Mucosa of stomach (tissue), 1 donor: Measurements from ENCODE around the gene ING5.

Source experiments
- H3K27me3 ChIP-seq: one replicate; pipeline ENCODE4 v1.7.0; 2013; ENCODE audit warnings: mild to moderate bottlenecking, low read length; ENCODE audit not compliant: control insufficient read depth, insufficient read depth
- H3K36me3 ChIP-seq: one replicate; pipeline ENCODE4 v1.7.0; 2013; ENCODE audit warnings: low read length; ENCODE audit not compliant: control insufficient read depth, insufficient read depth
- H3K4me1 ChIP-seq: one replicate; pipeline ENCODE4 v1.7.0; 2013; ENCODE audit warnings: mild to moderate bottlenecking, low read length; ENCODE audit not compliant: control insufficient read depth, insufficient read depth
- H3K4me3 ChIP-seq: one replicate; pipeline ENCODE4 v1.7.0; 2013; ENCODE audit warnings: low read length
- H3K9ac ChIP-seq: one replicate; pipeline ENCODE4 v1.7.0; 2013; ENCODE audit warnings: mild to moderate bottlenecking, low read length, moderate library complexity
- H3K9me3 ChIP-seq: one replicate; pipeline ENCODE4 v1.7.0; 2013; ENCODE audit warnings: mild to moderate bottlenecking, low read length, moderate library complexity; ENCODE audit not compliant: control insufficient read depth
- donor health status: Pancreatic carcinoma.

Gene ING5

DNA sequence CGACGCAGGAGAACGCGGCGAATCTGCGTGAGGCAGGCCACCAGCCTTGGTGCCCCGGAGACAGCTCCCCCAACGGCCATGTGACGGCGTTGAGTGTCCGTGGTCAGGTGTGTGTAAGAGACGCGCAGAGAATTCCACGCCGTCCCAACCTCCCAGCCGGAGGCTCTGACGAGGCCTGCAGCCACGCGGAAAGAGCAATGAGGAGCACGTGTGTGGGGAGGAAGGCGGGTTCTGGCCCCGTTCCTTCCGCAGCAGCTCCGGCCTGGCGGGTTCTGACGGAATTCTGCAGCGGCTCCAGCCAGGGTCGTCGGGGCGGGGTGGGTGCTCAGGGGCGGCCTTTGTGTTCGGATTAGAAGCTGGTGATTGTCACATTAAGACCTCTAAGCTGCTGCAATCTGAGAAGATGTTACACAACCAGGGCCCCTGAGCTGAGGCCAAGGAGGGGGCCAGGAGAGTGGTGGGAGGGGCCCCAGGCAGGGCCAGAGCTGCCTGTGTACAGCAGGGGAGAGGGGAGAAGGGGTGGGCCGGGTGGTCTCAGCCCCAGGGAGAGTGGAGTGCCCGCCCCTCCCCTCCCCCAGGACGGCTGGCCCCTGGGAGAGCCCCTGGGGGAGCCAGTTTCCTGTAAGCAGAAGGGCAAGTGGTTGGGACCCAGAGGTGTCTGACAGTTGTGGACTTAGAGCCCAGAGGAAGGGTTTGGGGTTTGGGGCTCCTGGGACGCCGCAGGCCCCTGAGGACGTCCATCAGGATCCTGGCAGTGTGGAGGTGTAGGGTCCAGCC, 69.6 kb downstream of the ING5 start:
- Histone ChIP-seq H3K36me3 (no peaks in the 10 kb centered on the region), H3K4me3 (no peak overlapping the region), H3K4me1 (peaks cover 20% of the 10 kb centered on the region)

DNA sequence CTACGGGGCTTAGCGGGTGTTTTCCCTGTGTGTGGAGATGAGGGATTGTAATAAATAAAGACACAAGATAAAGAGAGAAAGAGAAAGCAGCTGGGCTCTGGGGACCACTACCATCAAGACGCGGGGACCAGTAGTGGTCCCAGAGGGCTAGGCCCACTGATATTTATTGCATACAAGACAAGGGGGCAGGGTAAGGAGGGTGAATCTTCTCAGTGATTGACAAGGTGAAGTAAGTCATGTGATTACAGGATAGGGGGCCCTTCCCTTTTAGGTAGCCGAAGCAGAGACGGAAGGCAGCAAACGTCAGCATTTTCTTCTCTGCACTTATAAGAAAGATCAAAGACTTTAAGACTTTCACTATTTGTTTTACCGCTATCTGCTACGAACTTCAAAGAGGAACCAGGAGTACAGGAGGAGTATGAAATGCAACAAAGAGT, 70.2 kb downstream of the ING5 start:
- Histone ChIP-seq H3K4me3 (no peak overlapping the region), H3K9me3 (no peaks in the 10 kb centered on the region), H3K36me3 (no peaks in the 10 kb centered on the region), H3K4me1 (peaks cover 20% of the 10 kb centered on the region), H3K27me3 (peaks cover 25% of the 10 kb centered on the region), H3K9ac (no peak overlapping the region)

More for the DNA sequence above, 69.6 kb downstream of the ING5 start:
- peaks cover 21% of the 10 kb centered on the region for H3K27me3 ChIP-seq
- no peaks in the 10 kb centered on the region for H3K9me3 ChIP-seq
- H3K9ac ChIP-seq: no peak overlapping the region

DNA sequence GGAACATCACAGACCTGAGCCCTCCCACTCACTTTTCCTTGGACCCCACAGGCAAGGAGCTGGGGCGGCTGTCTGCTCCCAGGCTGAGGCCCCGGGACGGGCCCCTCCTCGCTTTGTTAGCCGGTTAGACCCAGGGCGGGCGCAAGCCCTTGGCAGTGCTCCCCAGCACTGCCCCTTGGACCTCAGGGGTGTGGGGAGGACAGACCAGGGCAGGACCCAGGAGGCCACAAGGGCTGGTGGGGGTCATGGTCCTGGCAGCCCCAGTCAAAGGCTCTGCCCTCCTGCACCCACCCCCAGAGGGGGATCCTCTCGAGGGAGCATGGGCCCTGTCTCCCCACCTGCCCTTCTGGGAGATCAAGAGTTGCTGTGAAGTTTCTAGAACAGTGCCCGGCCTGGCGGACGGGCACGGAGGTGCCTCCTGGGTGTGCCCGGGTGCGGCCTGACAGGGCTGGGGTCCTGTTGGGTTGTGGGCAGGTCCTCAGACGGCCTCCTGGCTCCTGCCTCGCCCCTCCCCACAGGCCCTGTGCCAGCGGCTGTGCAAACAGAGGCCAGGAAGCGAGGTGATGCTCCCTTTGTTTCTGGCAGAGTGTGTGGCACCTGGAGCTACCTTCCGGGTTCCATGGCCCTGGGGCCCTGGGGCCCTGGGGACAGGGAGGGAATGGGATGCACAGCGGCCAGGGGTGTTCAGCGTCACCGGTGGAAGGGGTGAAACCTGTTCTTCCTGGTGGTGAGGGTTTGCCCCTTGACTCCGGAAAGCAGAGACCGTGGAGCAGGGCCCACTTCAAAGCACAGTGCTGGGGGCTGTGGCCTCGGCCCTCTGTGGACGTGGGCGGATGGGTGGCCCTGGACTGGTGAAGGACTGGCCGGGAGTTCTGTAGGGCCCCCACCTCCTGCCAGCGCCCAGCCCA, 71.9 kb downstream of the ING5 start:
- Histone ChIP-seq H3K4me1 (peaks cover 20% of the 10 kb centered on the region), H3K27me3 (peaks cover 25% of the 10 kb centered on the region), H3K4me3 (no peak overlapping the region), H3K36me3 (no peaks in the 10 kb centered on the region), H3K9ac (no peak overlapping the region), H3K9me3 (no peaks in the 10 kb centered on the region)

DNA sequence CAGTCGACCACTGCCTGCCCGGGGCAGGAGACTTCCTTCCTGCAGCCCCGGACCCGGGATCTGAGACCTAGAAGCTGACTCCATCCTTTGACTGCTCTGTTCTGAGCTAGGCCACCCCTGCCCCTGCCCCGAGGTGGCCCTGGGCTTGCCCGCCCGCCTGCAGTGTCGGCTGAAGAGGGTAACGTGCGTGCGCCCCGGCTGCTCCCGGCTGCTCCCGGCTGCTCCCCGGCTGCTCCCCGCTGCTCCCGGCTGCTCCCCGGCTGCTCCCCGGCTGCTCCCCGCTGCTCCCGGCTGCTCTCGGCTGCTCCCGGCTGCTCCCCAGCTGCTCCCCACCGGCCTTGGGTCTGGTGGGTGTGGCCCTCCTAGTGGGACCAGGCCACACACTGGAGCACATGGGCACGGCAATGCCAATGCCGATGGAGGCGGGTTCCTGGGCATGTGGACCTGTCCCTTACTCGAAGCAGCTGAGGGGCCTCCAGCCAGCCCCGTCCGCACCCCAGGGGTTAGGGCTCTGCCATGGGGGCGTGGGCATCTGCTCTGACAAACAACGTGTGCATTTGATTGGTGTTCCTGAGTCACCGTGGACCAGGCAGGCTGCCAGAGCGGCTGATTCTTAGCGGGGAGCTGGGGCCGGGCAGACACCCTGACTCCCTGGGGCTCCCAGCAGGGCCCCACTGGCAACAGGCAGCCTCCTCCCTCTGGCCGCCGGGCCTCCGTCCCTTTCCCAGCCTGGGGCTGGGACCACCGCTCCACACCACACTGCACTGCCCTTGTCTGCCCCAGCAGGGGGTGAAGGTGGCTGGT, 72.8 kb downstream of the ING5 start:
- Histone ChIP-seq H3K4me3 (no peak overlapping the region), H3K9ac (no peak overlapping the region), H3K27me3 (peaks cover 25% of the 10 kb centered on the region), H3K9me3 (no peaks in the 10 kb centered on the region), H3K36me3 (no peaks in the 10 kb centered on the region), H3K4me1 (peaks cover 20% of the 10 kb centered on the region)

DNA sequence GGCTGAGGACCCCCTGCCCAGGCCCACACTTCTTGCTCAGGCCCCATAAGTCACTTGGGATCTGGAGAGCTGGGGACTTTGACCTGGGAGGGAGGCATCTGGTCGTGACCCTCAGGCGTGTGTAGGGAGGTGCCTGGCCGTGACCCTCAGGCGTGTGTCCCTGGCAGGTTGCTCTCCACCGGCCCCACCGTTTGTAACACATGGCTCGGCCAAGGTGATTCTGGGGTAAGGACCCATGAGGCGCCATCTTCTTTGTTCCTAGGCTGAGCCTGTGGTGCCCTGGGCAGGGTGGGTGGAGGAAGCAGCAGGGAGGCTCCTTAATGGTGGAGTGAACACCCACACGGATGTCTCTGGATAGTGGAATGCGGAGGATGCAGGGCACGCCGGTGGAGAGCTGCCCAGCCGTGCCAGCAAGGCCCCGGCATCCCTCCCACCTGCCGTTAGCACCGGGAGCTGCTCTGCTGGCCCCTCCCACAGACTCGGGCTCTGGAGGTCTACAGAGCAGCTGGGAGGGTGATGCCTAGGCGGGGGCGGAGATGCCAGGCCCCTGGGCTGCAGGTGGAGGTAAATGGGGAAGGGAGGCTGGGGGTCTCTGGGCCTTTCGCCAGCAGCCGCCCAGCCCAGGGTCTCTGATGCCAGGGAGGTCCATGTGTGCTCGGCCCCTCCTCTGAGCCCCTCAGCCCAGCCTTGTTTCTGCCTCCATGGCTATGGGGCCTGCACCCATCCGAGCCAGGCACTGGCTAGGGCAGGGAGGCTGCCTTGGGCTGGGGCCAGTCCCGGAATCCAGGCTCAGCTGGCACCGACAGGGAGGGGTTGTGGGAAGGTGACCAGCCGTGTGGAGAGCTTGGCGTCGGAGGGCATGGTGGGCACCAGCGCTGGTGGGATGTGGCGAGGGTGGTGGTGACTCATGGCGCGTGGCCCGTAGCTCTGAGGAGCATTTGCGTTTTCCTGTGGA, 73.7 kb downstream of the ING5 start:
- Histone ChIP-seq H3K9me3 (no peaks in the 10 kb centered on the region), H3K27me3 (peaks cover 25% of the 10 kb centered on the region), H3K4me3 (no peak overlapping the region), H3K36me3 (no peaks in the 10 kb centered on the region), H3K9ac (no peak overlapping the region), H3K4me1 (peaks cover 20% of the 10 kb centered on the region)

DNA sequence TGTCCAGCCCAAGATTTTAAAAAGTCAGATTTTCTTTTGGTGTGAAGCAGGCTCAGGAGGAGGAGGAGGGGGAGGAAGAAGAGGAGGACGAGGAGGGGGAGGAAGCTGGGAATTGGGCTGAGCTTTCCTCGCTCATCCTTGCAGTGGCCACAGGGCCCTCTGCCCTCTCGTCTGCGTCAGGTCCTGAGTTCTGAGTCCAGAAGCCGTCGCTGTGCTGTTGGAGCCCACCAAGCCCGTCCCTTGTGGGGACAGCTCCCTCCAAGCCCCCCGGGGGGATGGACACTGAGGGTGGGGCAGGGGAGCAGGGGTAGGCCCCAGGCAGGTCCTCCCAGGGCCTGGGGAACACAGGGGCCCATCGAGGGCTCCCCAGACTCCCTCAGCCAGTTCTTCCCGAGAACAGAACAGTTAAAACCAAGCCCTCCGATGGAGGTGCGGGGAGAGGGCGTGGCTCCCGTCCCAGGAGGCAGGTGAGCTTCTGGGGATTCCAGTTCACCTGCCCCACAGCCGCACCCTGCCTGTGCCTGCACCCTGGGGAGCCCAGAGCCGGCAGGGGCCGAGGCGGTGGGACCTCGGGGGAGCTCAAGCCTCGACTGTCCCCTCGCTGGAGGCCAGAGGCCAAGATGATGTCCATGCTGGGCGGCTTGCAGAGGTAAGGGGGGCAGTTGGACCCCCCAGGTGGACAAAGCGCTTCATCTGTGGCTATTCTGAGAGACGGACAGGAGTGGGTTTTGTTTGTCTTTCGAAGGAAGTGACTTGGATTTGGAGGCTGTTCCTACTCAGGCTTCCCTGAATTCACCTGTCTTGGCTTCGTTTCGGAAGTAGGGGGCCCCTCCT, 74.7 kb downstream of the ING5 start, which contains the start of gene GAL3ST2:
TSS of gene GAL3ST2 (plus strand) at position 487 of the 834 bp plus-strand sequence. CDS start at position 621, 134 bp downstream.
- peaks cover 20% of the 10 kb centered on the region for H3K4me1 ChIP-seq
- H3K9ac ChIP-seq: no peak within 1 kb of the TSS
- peaks cover 22% of the 10 kb centered on the region for H3K27me3 ChIP-seq
- H3K4me3 ChIP-seq: no peak within 1 kb of the TSS
- no peaks in the 10 kb centered on the region for H3K9me3 ChIP-seq
- H3K36me3 ChIP-seq: no peaks in the 10 kb centered on the region

DNA sequence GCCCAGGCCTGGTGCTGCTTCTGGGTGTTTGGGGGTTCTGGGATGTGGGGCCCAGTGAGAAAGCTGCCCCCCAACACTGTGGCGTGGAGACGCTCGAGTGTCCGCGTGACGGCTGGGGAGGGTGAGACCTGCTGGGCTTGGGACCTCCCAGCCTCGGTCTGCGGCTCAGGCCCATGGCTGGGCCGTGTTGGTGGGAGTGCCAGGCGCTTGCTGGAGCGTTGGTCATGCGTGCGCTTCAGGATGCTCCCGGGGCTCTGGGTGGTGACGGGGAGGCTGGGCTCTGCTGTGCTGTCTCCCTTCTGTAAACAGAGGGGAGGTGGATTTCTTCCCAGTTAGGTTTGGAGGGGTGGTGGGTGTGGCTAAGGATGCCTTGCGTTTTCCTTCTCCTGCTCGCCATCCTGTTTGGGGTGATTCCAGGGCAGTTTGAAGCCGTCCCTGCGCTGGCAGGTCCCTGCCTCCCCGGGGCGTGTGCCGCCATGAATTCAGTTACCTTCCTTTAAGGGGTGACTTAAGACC, 75.4 kb downstream of the ING5 start:
- Histone ChIP-seq H3K4me3 (no peak overlapping the region), H3K9ac (no peak overlapping the region), H3K4me1 (peaks cover 20% of the 10 kb centered on the region), H3K9me3 (no peaks in the 10 kb centered on the region), H3K36me3 (no peaks in the 10 kb centered on the region), H3K27me3 (peaks cover 19% of the 10 kb centered on the region)

DNA sequence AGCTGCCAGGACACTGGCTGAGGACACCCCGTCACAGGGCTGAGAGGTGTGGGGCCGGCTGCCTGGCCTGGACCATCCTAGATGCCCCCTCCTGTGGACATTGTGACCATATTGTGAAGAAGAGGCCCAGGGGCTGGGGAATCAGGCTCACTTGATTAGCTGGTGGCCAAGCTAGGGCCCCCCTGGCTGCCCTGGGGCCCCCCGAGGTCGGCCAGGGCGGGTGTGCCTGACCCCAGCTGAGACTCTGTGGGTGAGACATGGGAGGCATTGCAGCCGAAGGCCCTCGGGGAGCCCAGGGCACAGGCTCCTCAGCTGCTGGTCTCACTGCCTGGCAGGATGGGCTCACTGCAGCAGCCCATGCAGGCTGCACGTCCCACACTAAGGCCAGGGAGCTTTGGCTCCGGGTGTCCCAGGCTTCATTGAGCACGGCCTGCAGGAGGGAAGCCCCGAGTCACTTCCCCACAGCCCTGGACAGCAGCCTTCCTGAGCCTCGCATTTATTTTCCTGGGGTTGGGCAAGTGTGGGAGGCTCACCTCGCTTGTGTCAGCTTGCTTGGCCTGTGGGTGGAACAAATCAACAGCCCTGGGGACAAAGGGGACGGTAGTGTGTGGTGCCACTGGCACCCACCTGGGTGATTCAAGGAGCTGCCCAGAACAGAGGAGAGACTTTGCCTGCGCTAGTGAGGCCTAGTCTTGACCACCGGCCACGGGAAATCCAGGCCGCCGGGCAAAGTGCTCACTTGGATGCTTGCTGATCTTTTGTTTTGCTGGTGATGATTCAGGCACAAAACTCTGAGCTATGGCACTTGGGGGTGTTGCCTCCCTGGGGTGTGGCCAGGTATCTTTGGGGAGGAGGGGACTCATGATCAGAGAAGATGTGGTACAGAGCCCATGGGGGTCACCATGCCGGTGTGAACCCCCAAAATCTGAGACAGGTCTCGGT, 76.1 kb downstream of the ING5 start:
- Histone ChIP-seq H3K27me3 (peaks cover 19% of the 10 kb centered on the region), H3K9ac (no peak overlapping the region), H3K9me3 (no peaks in the 10 kb centered on the region)

More for the DNA sequence above, 76.1 kb downstream of the ING5 start:
- Histone ChIP-seq H3K4me3 (no peak overlapping the region), H3K4me1 (peaks cover 20% of the 10 kb centered on the region), H3K36me3 (no peaks in the 10 kb centered on the region)
